GM06990 (cell line): Measurements from ENCODE around the gene PIP5K1B.

Source experiments
- DNase-seq: peaks from one replicate; pipeline ENCODE4 v3.0.0-alpha.2; 2011; ENCODE audit not compliant: insufficient read length; ENCODE audit errors: extremely low read depth
- H3K27me3 ChIP-seq: replicated peaks from 2 replicates; pipeline ENCODE4 v1.6.0; 2011; ENCODE audit warnings: low read length; ENCODE audit not compliant: control insufficient read depth, insufficient read depth
- H3K36me3 ChIP-seq: 2 replicates; pipeline ENCODE4 v1.5.1; 2011; ENCODE audit warnings: low read length; ENCODE audit not compliant: control insufficient read depth, insufficient read depth
- H3K4me3 ChIP-seq: replicated peaks from 2 replicates; pipeline ENCODE4 v1.5.1; 2011; ENCODE audit warnings: low read depth, mild to moderate bottlenecking, control low read depth, low read length
- CTCF ChIP-seq: IDR thresholded peaks from 2 replicates; pipeline ENCODE4 v1.5.1; 2011; ENCODE audit warnings: low read length, control low read depth, mild to moderate bottlenecking, inconsistent platforms; ENCODE audit not compliant: insufficient read depth, poor library complexity, severe bottlenecking

The PIP5K1B gene

GRCh38 chr9:68732405-68733020, 27.5 kb downstream of the PIP5K1B start:
- H3K27me3 ChIP-seq, result no peaks in the 10 kb centered on the region
- no peak for DNase-seq
- TF ChIP-seq CTCF, result no peak
- no peak overlapping the region for H3K4me3 ChIP-seq
- H3K36me3 ChIP-seq, result no peaks in the 10 kb centered on the region

GRCh38 chr9:68733021-68733405, 28.0 kb downstream of the PIP5K1B start:
- Histone ChIP-seq H3K36me3 (no peaks in the 10 kb centered on the region), H3K4me3 (no peak overlapping the region)
- TF ChIP-seq CTCF, result no peak

GRCh38 chr9:68738358-68738757, 33.3 kb downstream of the PIP5K1B start:
- no peak overlapping the region for H3K4me3 ChIP-seq
- no peaks in the 10 kb centered on the region for H3K27me3 ChIP-seq
- TF ChIP-seq CTCF, result no peak
- no peaks in the 10 kb centered on the region for H3K36me3 ChIP-seq
- DNase-seq, result no peak

More at GRCh38 chr9:68733021-68733405, 28.0 kb downstream of the PIP5K1B start:
- H3K27me3 ChIP-seq, result no peaks in the 10 kb centered on the region
- DNase-seq, result no peak

GRCh38 chr9:68739621-68740174, 34.7 kb downstream of the PIP5K1B start:
- Histone ChIP-seq H3K27me3 (no peaks in the 10 kb centered on the region), H3K36me3 (no peaks in the 10 kb centered on the region), H3K4me3 (no peak overlapping the region)
- no peak for TF ChIP-seq CTCF
- DNase-seq, result no peak

- TF ChIP-seq CTCF, result no peak
- H3K36me3 ChIP-seq, result no peaks in the 10 kb centered on the region
- DNase-seq, result no peak
- no peak overlapping the region for H3K4me3 ChIP-seq
- no peaks in the 10 kb centered on the region for H3K27me3 ChIP-seq
These were observed 35.5 kb downstream of the PIP5K1B start for GRCh38 chr9:68740561-68740960.
